HepG2 (cell line): Measurements from ENCODE around the gene RNF40. TPM values are rescaled to one million over a fixed set of nuclear protein-coding genes. Genes with fewer than 3 reads are reported as not detected.
"Not testable (repeated sequence)": the region's sequence is repeated elsewhere in the genome, so short reads cannot be mapped to it uniquely, and the experiment has no call there.

ENCODE experiments used
- ATAC-seq: fragments of 200-7000 bp; cut with Tn5 transposase; 3 replicates; pipeline ENCODE4 v1.9.1; 2020; ENCODE audit warnings: mild to moderate bottlenecking, moderate library complexity
- BruUV-seq: library from RNA; stranded (reverse); fragments of 400-500 nt; replicated peaks from 2 replicates; lab custom pipeline; 2021; lab: Mats Ljungman, UMichigan
- CTCF ChIA-PET: fragments of 300-600 bp; formaldehyde crosslinking; extraction: SDS; loops from one replicate; lab custom pipeline; 2021; ENCODE audit warnings: low total read pairs, inconsistent platforms, low intra/inter-chr PET ratio; lab: Yijun Ruan, JAX
- POLR2A ChIA-PET: fragments of 350-600 bp; sonication (Branson Sonifier 250); formaldehyde crosslinking; loops from one replicate; lab custom pipeline; 2020; ENCODE audit warnings: antibody characterized with exemption, inconsistent platforms; lab: Yijun Ruan, JAX
- DNase-seq: peaks from one replicate; pipeline ENCODE4 v3.0.0-alpha.2; 2015; ENCODE audit warnings: low spot score
- FAIRE-seq: peaks from 3 replicates; lab custom pipeline; 2011; peaks lifted over from hg19 to GRCh38; lab: Jason Lieb, UNC
- H2AFZ ChIP-seq: one replicate; pipeline ENCODE4 v1.6.1; 2011; ENCODE audit warnings: low read length, inconsistent platforms
- H3K27ac ChIP-seq: fragments of 300-600 bp; 3 replicates; pipeline ENCODE4 v1.8.0; 2011; ENCODE audit warnings: mixed run types, mild to moderate bottlenecking, mixed read lengths, low read length, inconsistent platforms; ENCODE audit not compliant: insufficient read depth; ENCODE audit errors: extremely low read length
- H3K27me3 ChIP-seq, 2 experiments: fragments of 200-600 bp in 1 of 2; 2 replicates in 1 of 2; 3 replicates in 1 of 2; pipeline versions ENCODE4 v1.6.0 to v1.8.0; 2011; ENCODE audit warnings: low read length in 2 of 2, mild to moderate bottlenecking in 2 of 2, moderate library complexity in 2 of 2, inconsistent platforms in 1 of 2; ENCODE audit not compliant: insufficient read depth in 2 of 2, control insufficient read depth in 1 of 2
- H3K36me3 ChIP-seq, 2 experiments: fragments of 200-600 bp in 1 of 2; replicated peaks in 1 of 2; 2 replicates in 1 of 2; 3 replicates in 1 of 2; pipeline versions ENCODE4 v1.5.1 to v1.8.0; 2011; ENCODE audit warnings: low read length in 2 of 2, inconsistent platforms in 1 of 2; ENCODE audit not compliant: insufficient read depth in 2 of 2, control insufficient read depth in 1 of 2
- H3K4me1 ChIP-seq: 2 replicates; pipeline ENCODE4 v1.5.1; 2012; ENCODE audit warnings: low read length, inconsistent platforms; ENCODE audit not compliant: insufficient read depth
- H3K4me2 ChIP-seq: 2 replicates; pipeline ENCODE4 v1.6.0; 2011; ENCODE audit warnings: low read depth, low read length, inconsistent platforms
- H3K4me3 ChIP-seq, 3 experiments: fragments of 200-600 bp in 1 of 3; sonication (generic), shearing (Covaris generic) in 1 of 3; replicated peaks in 1 of 3; 2 replicates each; pipeline ENCODE4 v1.5.1; 2011 to 2016; ENCODE audit warnings: low read length in 3 of 3, inconsistent platforms in 2 of 3, low read depth in 2 of 3, mild to moderate bottlenecking in 2 of 3, control low read depth in 1 of 3, mixed read lengths in 1 of 3; ENCODE audit not compliant: insufficient read depth in 1 of 3
- H3K79me2 ChIP-seq: one replicate; pipeline ENCODE4 v1.6.1; 2011; ENCODE audit warnings: low read length, inconsistent platforms; ENCODE audit not compliant: insufficient read depth
- H3K9ac ChIP-seq: 2 replicates; pipeline ENCODE4 v1.6.0; 2011; ENCODE audit warnings: mild to moderate bottlenecking, low read depth, low read length, inconsistent platforms; ENCODE audit not compliant: insufficient read depth
- H3K9me3 ChIP-seq: 2 replicates; pipeline ENCODE4 v1.5.1; 2012; ENCODE audit warnings: mild to moderate bottlenecking, low read length
- H4K20me1 ChIP-seq: 2 replicates; pipeline ENCODE4 v1.6.0; 2011; ENCODE audit warnings: inconsistent platforms, mild to moderate bottlenecking, low read length, moderate library complexity; ENCODE audit not compliant: insufficient read depth
- ETV5 ChIP-seq: IDR thresholded peaks from 2 replicates; pipeline ENCODE4 v1.6.1; 2018; ENCODE audit warnings: missing biosample characterization, missing genetic modification reagents, inconsistent platforms, borderline replicate concordance
- FOXO1 ChIP-seq: sonication (generic); formaldehyde crosslinking; IDR thresholded peaks from 2 replicates; pipeline ENCODE4 v1.4.0; 2020; ENCODE audit warnings: missing genetic modification reagents
- HNF4A ChIP-seq: sonication (generic); formaldehyde crosslinking; IDR thresholded peaks from 2 replicates; pipeline ENCODE4 v1.4.0; 2020; ENCODE audit warnings: missing genetic modification reagents
- KAT8 ChIP-seq: IDR thresholded peaks from 2 replicates; pipeline ENCODE4 v1.6.1; 2016; ENCODE audit warnings: missing genetic modification reagents, missing compliant biosample characterization
- NR2F1 ChIP-seq, 2 experiments: fragments of 450-650 bp in 1 of 2; formaldehyde crosslinking in 1 of 2; IDR thresholded peaks; 2 replicates each; pipeline versions ENCODE4 v1.5.0 to v1.6.1; 2016 to 2020; ENCODE audit warnings: mild to moderate bottlenecking in 1 of 2, missing compliant biosample characterization in 1 of 2, missing genetic modification reagents in 1 of 2, moderate library complexity in 1 of 2
- SALL1 ChIP-seq: sonication (generic); formaldehyde crosslinking; IDR thresholded peaks from 2 replicates; pipeline ENCODE4 v1.8.0; 2022; ENCODE audit warnings: mild to moderate bottlenecking, missing genetic modification reagents
- SMARCC2 ChIP-seq: fragments of 450-650 bp; IDR thresholded peaks from 2 replicates; pipeline ENCODE4 v1.6.1; 2017; ENCODE audit warnings: antibody characterized with exemption, mild to moderate bottlenecking
- SP5 ChIP-seq: IDR thresholded peaks from 2 replicates; pipeline ENCODE4 v1.6.1; 2016; ENCODE audit warnings: low read depth, borderline replicate concordance
- ZNF24 ChIP-seq: fragments of 450-650 bp; IDR thresholded peaks from 2 replicates; pipeline ENCODE4 v1.6.1; 2017; ENCODE audit warnings: antibody characterized with exemption, mild to moderate bottlenecking
- ZNF343 ChIP-seq: sonication (generic); formaldehyde crosslinking; IDR thresholded peaks from 2 replicates; pipeline ENCODE4 v1.4.0; 2020; ENCODE audit warnings: mild to moderate bottlenecking, missing genetic modification reagents
- WGBS: methylation state at CpG from one replicate; pipeline ENCODE4 v1.1.6; 2017; ENCODE audit warnings: low lambda C conversion rate; 5-methylcytosine and 5-hydroxymethylcytosine counted together
- in situ Hi-C: cut with HindIII; loops from 2 replicates; pipeline ENCODE4 v1.10.0; 2017; ENCODE audit warnings: low pct_unique_long_range_greater_than_20kb; ENCODE audit not compliant: extremely low pct_ligation_motif_present
- intact Hi-C: fragments of 100-400 bp; cut with micrococcal nuclease; formaldehyde crosslinking; loops from one replicate; pipeline ENCODE4 v1.10.0; 2022; ENCODE audit not compliant: unreplicated experiment
- polyA plus RNA-seq, 8 experiments: library from polyadenylated mRNA; depleted of rRNA in 3 of 8; stranded (reverse) in 7 of 8; unstranded in 1 of 8; fragments of >200 nt; fragmentation: Illumina TruSeq in 4 of 8; extraction: Trizol in 4 of 8; gene quantifications; 2 replicates each; pipeline versions ENCODE4 v1.2.1 to v1.2.3, GENCODE V29; 2011 to 2016; ENCODE audit warnings: low read depth in 4 of 8, missing spikeins in 1 of 8, mixed read lengths in 1 of 8; ENCODE audit not compliant: insufficient read depth in 1 of 8
- total RNA-seq, 5 experiments: library from RNA; depleted of rRNA; stranded (reverse); fragments of >200 nt; fragmentation: Illumina TruSeq; extraction: Trizol; gene quantifications; 2 replicates each; pipeline ENCODE4 v1.2.3, GENCODE V29; 2016; ENCODE audit warnings: low read depth in 1 of 5
- TF ChIP-seq, protein P1 (sequence below): sonication (generic); formaldehyde crosslinking; IDR thresholded peaks from 2 replicates; pipeline ENCODE4 v1.5.1; 2020; ENCODE audit warnings: mild to moderate bottlenecking, missing genetic modification reagents, borderline replicate concordance
- TF ChIP-seq, protein P2 (sequence below): sonication (generic); formaldehyde crosslinking; IDR thresholded peaks from 2 replicates; pipeline ENCODE4 v1.8.0; 2022; ENCODE audit warnings: missing genetic modification reagents, mild to moderate bottlenecking, moderate library complexity, borderline replicate concordance
- TF ChIP-seq, protein P3 (sequence below): IDR thresholded peaks from 2 replicates; pipeline ENCODE4 v1.6.1; 2016

Gene RNF40
- total and polyA plus RNA-seq, 2 of the 13 experiments (the other 11 are each of a cell fraction or from before 2014, with no cell fraction given): 84.0 to 85.6 TPM

DNA sequence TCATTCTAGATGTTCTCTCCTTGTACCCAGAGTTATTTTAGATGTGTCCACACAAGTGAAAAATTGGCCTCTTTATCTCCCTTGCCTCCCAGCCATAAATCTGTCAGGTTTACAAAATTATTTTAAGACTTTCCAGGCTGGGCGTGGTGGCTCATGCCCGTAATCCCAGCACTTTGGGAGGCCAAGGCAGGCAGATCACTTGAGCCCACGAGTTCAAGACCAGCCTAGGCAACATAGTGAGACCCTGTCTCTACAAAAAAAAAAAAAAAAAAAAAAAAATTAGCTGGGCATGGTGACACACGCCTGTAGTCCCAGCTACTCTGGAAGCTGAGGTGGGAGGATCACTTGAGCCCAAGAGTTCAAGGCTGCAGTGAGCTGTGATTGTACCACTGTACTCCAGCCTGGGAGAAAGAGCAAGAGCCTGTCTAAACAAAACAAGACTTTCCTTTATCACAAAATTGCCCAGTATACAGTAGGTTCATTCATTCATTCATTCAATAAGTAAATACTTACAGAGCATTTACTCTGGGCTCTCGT is 46.8 kb downstream of the RNF40 start (continued):
- TF ChIP-seq SMARCC2: 0 out of 2 replicates have a peak, but pooled peaks have one; percentile 59
- peak; percentile 31; the same call in 1 of the 2 replicates for TF ChIP-seq ETV5 (CRISPR knock-in tag)
- TF ChIP-seq ZNF24: peak; percentile 95
- TF ChIP-seq NR2F1 (CRISPR knock-in tag; IDR thresholded peaks at IDR 0.05): peak in 1 of 2 experiments; percentile 30; a peak in 1 of 4 replicates
- peak; percentile 27; the same call in 1 of the 2 replicates for TF ChIP-seq KAT8 (CRISPR knock-in tag)
- TF ChIP-seq, protein P1, sequence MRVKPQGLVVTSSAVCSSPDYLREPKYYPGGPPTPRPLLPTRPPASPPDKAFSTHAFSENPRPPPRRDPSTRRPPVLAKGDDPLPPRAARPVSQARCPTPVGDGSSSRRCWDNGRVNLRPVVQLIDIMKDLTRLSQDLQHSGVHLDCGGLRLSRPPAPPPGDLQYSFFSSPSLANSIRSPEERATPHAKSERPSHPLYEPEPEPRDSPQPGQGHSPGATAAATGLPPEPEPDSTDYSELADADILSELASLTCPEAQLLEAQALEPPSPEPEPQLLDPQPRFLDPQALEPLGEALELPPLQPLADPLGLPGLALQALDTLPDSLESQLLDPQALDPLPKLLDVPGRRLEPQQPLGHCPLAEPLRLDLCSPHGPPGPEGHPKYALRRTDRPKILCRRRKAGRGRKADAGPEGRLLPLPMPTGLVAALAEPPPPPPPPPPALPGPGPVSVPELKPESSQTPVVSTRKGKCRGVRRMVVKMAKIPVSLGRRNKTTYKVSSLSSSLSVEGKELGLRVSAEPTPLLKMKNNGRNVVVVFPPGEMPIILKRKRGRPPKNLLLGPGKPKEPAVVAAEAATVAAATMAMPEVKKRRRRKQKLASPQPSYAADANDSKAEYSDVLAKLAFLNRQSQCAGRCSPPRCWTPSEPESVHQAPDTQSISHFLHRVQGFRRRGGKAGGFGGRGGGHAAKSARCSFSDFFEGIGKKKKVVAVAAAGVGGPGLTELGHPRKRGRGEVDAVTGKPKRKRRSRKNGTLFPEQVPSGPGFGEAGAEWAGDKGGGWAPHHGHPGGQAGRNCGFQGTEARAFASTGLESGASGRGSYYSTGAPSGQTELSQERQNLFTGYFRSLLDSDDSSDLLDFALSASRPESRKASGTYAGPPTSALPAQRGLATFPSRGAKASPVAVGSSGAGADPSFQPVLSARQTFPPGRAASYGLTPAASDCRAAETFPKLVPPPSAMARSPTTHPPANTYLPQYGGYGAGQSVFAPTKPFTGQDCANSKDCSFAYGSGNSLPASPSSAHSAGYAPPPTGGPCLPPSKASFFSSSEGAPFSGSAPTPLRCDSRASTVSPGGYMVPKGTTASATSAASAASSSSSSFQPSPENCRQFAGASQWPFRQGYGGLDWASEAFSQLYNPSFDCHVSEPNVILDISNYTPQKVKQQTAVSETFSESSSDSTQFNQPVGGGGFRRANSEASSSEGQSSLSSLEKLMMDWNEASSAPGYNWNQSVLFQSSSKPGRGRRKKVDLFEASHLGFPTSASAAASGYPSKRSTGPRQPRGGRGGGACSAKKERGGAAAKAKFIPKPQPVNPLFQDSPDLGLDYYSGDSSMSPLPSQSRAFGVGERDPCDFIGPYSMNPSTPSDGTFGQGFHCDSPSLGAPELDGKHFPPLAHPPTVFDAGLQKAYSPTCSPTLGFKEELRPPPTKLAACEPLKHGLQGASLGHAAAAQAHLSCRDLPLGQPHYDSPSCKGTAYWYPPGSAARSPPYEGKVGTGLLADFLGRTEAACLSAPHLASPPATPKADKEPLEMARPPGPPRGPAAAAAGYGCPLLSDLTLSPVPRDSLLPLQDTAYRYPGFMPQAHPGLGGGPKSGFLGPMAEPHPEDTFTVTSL (CRISPR knock-in tag): 0 out of 2 replicates have a peak, but pooled peaks have one; percentile 44

DNA sequence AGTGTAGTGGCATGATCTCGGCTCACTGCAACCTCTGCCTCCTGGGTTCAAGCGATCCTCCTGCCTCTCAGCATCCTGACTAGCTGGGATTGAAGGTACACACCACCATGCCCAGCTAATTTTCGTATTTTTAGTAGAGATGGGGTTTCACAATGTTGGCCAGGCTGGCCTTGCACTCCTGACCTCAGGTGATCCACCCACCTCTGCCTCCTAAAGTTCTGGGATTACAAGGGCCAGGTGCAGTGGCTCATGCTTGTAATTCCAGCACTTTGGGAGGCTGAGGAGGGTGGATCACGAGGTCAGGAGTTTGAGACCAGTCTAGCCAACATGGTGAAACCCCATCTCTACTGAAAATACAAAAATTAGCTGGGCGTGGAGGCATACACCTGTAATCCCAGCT is 47.6 kb downstream of the RNF40 start:
- BruUV-seq, H3K36me3 ChIP-seq: not testable (repeated sequence)
- WGBS: 18% methylated on average over 5 of the region's 5 CpGs
- TF ChIP-seq SP5 (CRISPR knock-in tag): peak; percentile 81
- TF ChIP-seq, protein P2, sequence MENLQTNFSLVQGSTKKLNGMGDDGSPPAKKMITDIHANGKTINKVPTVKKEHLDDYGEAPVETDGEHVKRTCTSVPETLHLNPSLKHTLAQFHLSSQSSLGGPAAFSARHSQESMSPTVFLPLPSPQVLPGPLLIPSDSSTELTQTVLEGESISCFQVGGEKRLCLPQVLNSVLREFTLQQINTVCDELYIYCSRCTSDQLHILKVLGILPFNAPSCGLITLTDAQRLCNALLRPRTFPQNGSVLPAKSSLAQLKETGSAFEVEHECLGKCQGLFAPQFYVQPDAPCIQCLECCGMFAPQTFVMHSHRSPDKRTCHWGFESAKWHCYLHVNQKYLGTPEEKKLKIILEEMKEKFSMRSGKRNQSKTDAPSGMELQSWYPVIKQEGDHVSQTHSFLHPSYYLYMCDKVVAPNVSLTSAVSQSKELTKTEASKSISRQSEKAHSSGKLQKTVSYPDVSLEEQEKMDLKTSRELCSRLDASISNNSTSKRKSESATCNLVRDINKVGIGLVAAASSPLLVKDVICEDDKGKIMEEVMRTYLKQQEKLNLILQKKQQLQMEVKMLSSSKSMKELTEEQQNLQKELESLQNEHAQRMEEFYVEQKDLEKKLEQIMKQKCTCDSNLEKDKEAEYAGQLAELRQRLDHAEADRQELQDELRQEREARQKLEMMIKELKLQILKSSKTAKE: peak; percentile 46; the same call in 1 of the 2 replicates
- TF ChIP-seq SALL1: peak; percentile 64
- TF ChIP-seq, protein P3, sequence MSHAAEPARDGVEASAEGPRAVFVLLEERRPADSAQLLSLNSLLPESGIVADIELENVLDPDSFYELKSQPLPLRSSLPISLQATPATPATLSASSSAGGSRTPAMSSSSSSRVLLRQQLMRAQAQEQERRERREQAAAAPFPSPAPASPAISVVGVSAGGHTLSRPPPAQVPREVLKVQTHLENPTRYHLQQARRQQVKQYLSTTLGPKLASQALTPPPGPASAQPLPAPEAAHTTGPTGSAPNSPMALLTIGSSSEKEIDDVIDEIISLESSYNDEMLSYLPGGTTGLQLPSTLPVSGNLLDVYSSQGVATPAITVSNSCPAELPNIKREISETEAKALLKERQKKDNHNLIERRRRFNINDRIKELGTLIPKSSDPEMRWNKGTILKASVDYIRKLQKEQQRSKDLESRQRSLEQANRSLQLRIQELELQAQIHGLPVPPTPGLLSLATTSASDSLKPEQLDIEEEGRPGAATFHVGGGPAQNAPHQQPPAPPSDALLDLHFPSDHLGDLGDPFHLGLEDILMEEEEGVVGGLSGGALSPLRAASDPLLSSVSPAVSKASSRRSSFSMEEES (CRISPR knock-in tag): peak; percentile 43
- peak; percentile 84 for TF ChIP-seq HNF4A (CRISPR knock-in tag)
- 0 out of 2 replicates have a peak, but pooled peaks have one; percentile 23 for TF ChIP-seq ZNF343
- peak; percentile 55; the same call in 1 of the 2 replicates for TF ChIP-seq FOXO1 (CRISPR knock-in tag)

More for the DNA sequence above, 47.6 kb downstream of the RNF40 start:
- Histone ChIP-seq H3K4me1 (peaks cover 66% of the 10 kb centered on the region), H3K27ac (peak overlapping the region; percentile 85), H3K4me2 (peak overlapping the region; percentile 44)
- H3K27me3 ChIP-seq, H3K4me3 ChIP-seq, H3K9ac ChIP-seq, in situ Hi-C loops, H3K9me3 ChIP-seq, FAIRE-seq, ATAC-seq, CTCF ChIA-PET, H2AFZ ChIP-seq, H4K20me1 ChIP-seq, H3K79me2 ChIP-seq: not testable (repeated sequence)
- intact Hi-C loops: loop anchor here (5.0 to 10.0 kb wide), 2 partner anchors 32 to 65 kb away; partner anchors contain the start of gene PHKG2
- POLR2A ChIA-PET: interaction anchor here (0.6 to 6.6 kb wide), 6 partner anchors 23 to 813 kb away, joined by 3 to 69 read pairs (median 5); partner anchors contain the start of genes INO80E and ZNF629
- DNase-seq: peak; percentile 62
